MM.1S (cell line): ENCODE measurements around the gene SPATA45.

Source experiments
- DNase-seq: peaks from one replicate; pipeline ENCODE4 v3.0.0-alpha.2; 2015
- H2AFZ ChIP-seq: fragments of 300-600 bp; sonication (generic); 2 replicates; pipeline ENCODE4 v1.6.0; 2016; ENCODE audit warnings: antibody characterized with exemption, low read length
- H3F3A ChIP-seq: fragments of 300-600 bp; sonication (generic); 2 replicates; pipeline ENCODE4 v1.6.1; 2016; ENCODE audit warnings: mild to moderate bottlenecking, antibody characterized with exemption, low read length, moderate library complexity, mixed read lengths; ENCODE audit not compliant: insufficient read depth
- H3K27ac ChIP-seq: fragments of 300-600 bp; sonication (generic); 2 replicates; pipeline ENCODE4 v1.5.1; 2016; ENCODE audit warnings: mild to moderate bottlenecking, low read length
- H3K27me3 ChIP-seq: fragments of 300-600 bp; sonication (generic); replicated peaks from 2 replicates; pipeline ENCODE4 v1.6.0; 2016; ENCODE audit warnings: low read length; ENCODE audit not compliant: insufficient read depth
- H3K36me3 ChIP-seq: fragments of 300-600 bp; sonication (generic); replicated peaks from 2 replicates; pipeline ENCODE4 v1.6.1; 2016; ENCODE audit warnings: mild to moderate bottlenecking, low read length, mixed read lengths; ENCODE audit not compliant: insufficient read depth
- H3K4me1 ChIP-seq: fragments of 300-600 bp; sonication (generic); 2 replicates; pipeline ENCODE4 v1.6.1; 2016; ENCODE audit warnings: low read length, mixed read lengths
- H3K4me2 ChIP-seq: fragments of 300-600 bp; sonication (generic); 2 replicates; pipeline ENCODE4 v1.6.0; 2016; ENCODE audit warnings: low read depth, low read length
- H3K4me3 ChIP-seq: fragments of 300-600 bp; sonication (generic); 2 replicates; pipeline ENCODE4 v1.5.1; 2016; ENCODE audit warnings: low read length, mixed read lengths
- H3K79me2 ChIP-seq: fragments of 300-600 bp; sonication (generic); 2 replicates; pipeline ENCODE4 v1.6.1; 2016; ENCODE audit warnings: mixed run types, low read length, mixed read lengths
- H3K9ac ChIP-seq: fragments of 300-600 bp; sonication (generic); 2 replicates; pipeline ENCODE4 v1.6.1; 2016; ENCODE audit warnings: low read length, mixed read lengths
- H3K9me2 ChIP-seq: fragments of 300-600 bp; sonication (generic); replicated peaks from 2 replicates; pipeline ENCODE4 v1.6.1; 2016; ENCODE audit warnings: mild to moderate bottlenecking, low read length, mixed read lengths; ENCODE audit not compliant: insufficient read depth
- H3K9me3 ChIP-seq: fragments of 300-600 bp; sonication (generic); replicated peaks from 2 replicates; pipeline ENCODE4 v1.6.1; 2016; ENCODE audit warnings: mild to moderate bottlenecking, low read length, mixed read lengths; ENCODE audit not compliant: insufficient read depth
- H4K20me1 ChIP-seq: fragments of 300-600 bp; sonication (generic); 2 replicates; pipeline ENCODE4 v1.6.1; 2016; ENCODE audit warnings: mild to moderate bottlenecking, low read length, moderate library complexity, mixed read lengths; ENCODE audit not compliant: insufficient read depth
- CTCF ChIP-seq: fragments of 300-600 bp; sonication (generic); IDR thresholded peaks from 2 replicates; pipeline ENCODE4 v1.5.1; 2016; ENCODE audit warnings: antibody characterized with exemption, low read length, mixed read lengths
- EZH2 ChIP-seq: fragments of 300-600 bp; sonication (generic); optimal IDR thresholded peaks from 2 replicates; pipeline ENCODE3; 2017; ENCODE audit warnings: low read depth, mild to moderate bottlenecking, antibody characterized with exemption, low read length, mixed read lengths
- EZH2phosphoT487 ChIP-seq: fragments of 300-600 bp; sonication (generic); IDR thresholded peaks from 2 replicates; pipeline ENCODE4 v1.6.1; 2018; ENCODE audit warnings: antibody characterized with exemption, low read length

The SPATA45 gene

GRCh38 chr1:212825798-212826452 is 21.5 kb downstream of the SPATA45 start:
- Histone ChIP-seq H3K27me3 (no peaks in the 10 kb centered on the region), H3K27ac (no peak overlapping the region), H3K9ac (no peak overlapping the region), H3K9me3 (no peaks in the 10 kb centered on the region), H3K4me2 (no peak overlapping the region), H3K79me2 (no peaks in the 10 kb centered on the region), H3K4me1 (no peaks in the 10 kb centered on the region), H4K20me1 (no peaks in the 10 kb centered on the region), H3K9me2 (no peaks in the 10 kb centered on the region), H3K36me3 (no peaks in the 10 kb centered on the region), H3K4me3 (no peak overlapping the region), H2AFZ (no peak overlapping the region), H3F3A (no peaks in the 10 kb centered on the region)
- TF ChIP-seq EZH2: no peak
- no peak for TF ChIP-seq EZH2phosphoT487
- no peak for TF ChIP-seq CTCF
- DNase-seq: no peak

- TF ChIP-seq EZH2phosphoT487 (no peak), CTCF (no peak), EZH2 (no peak)
- H3K9me2 ChIP-seq: no peaks in the 10 kb centered on the region
- no peak overlapping the region for H2AFZ ChIP-seq
- no peaks in the 10 kb centered on the region for H4K20me1 ChIP-seq
- DNase-seq: no peak
- H3K79me2 ChIP-seq: no peaks in the 10 kb centered on the region
- no peaks in the 10 kb centered on the region for H3K27me3 ChIP-seq
- no peaks in the 10 kb centered on the region for H3F3A ChIP-seq
- H3K36me3 ChIP-seq: no peaks in the 10 kb centered on the region
- H3K27ac ChIP-seq: no peak overlapping the region
- no peaks in the 10 kb centered on the region for H3K9me3 ChIP-seq
- no peak overlapping the region for H3K4me3 ChIP-seq
- H3K4me2 ChIP-seq: no peak overlapping the region
- no peak overlapping the region for H3K9ac ChIP-seq
- H3K4me1 ChIP-seq: no peaks in the 10 kb centered on the region
These were observed 23.2 kb downstream of the SPATA45 start for GRCh38 chr1:212824201-212824600.

GRCh38 chr1:212822956-212823355 is 24.5 kb downstream of the SPATA45 start:
- no peak overlapping the region for H2AFZ ChIP-seq
- no peak overlapping the region for H3K4me3 ChIP-seq
- H3K36me3 ChIP-seq: no peaks in the 10 kb centered on the region
- no peaks in the 10 kb centered on the region for H3K79me2 ChIP-seq
- no peaks in the 10 kb centered on the region for H3K4me1 ChIP-seq
- TF ChIP-seq CTCF (no peak), EZH2phosphoT487 (no peak), EZH2 (no peak)
- H3F3A ChIP-seq: no peaks in the 10 kb centered on the region
- no peak overlapping the region for H3K9ac ChIP-seq
- H3K27ac ChIP-seq: no peak overlapping the region
- no peak for DNase-seq
- H3K9me2 ChIP-seq: no peaks in the 10 kb centered on the region
- no peaks in the 10 kb centered on the region for H3K27me3 ChIP-seq
- no peak overlapping the region for H3K4me2 ChIP-seq
- no peaks in the 10 kb centered on the region for H3K9me3 ChIP-seq
- H4K20me1 ChIP-seq: no peaks in the 10 kb centered on the region
